Endodermal cell (in vitro differentiated cells): ENCODE results near the gene SENP7. TPM values are rescaled to one million over a fixed set of nuclear protein-coding genes. Genes with fewer than 3 reads are reported as not detected.

Experiments
- DNase-seq: peaks from one replicate; pipeline ENCODE4 v3.0.0-alpha.2; 2017
- H3K27ac ChIP-seq: 2 replicates; pipeline ENCODE4 v1.5.1; 2013; ENCODE audit warnings: mild to moderate bottlenecking, low read depth, low read length, moderate library complexity
- H3K27me3 ChIP-seq: 2 replicates; pipeline ENCODE4 v1.6.1; 2013; ENCODE audit warnings: mild to moderate bottlenecking, low read length, moderate library complexity; ENCODE audit not compliant: insufficient read depth, control insufficient read depth, poor library complexity, severe bottlenecking
- H3K36me3 ChIP-seq: 2 replicates; pipeline ENCODE4 v1.7.0; 2013; ENCODE audit warnings: mild to moderate bottlenecking, low read length, moderate library complexity; ENCODE audit not compliant: control insufficient read depth, insufficient read depth
- H3K4me1 ChIP-seq: one replicate; pipeline ENCODE4 v1.7.0; 2013; ENCODE audit warnings: low read length; ENCODE audit not compliant: control insufficient read depth, insufficient read depth
- H3K4me3 ChIP-seq: 2 replicates; pipeline ENCODE4 v1.5.1; 2013; ENCODE audit warnings: mild to moderate bottlenecking, low read length, moderate library complexity
- H3K9ac ChIP-seq: 2 replicates; pipeline ENCODE4 v1.6.1; 2013; ENCODE audit warnings: mild to moderate bottlenecking, low read length, moderate library complexity; ENCODE audit not compliant: poor library complexity, severe bottlenecking; ENCODE audit errors: extremely low read depth
- H3K9me3 ChIP-seq: 2 replicates; pipeline ENCODE4 v1.6.1; 2013; ENCODE audit warnings: mild to moderate bottlenecking, low read length, moderate library complexity; ENCODE audit not compliant: control insufficient read depth
- H3K27ac Mint-ChIP-seq: 2 replicates; pipeline ENCODE4 v1.8.0; 2020; ENCODE audit warnings: mixed read lengths
- H3K27me3 Mint-ChIP-seq: 2 replicates; pipeline ENCODE4 v1.8.0; 2021; ENCODE audit warnings: mild to moderate bottlenecking, mixed read lengths; ENCODE audit not compliant: insufficient read depth
- H3K36me3 Mint-ChIP-seq: 2 replicates; pipeline ENCODE4 v1.8.0; 2020; ENCODE audit warnings: low read depth, mixed read lengths
- H3K4me1 Mint-ChIP-seq: 2 replicates; pipeline ENCODE4 v1.8.0; 2020; ENCODE audit warnings: mixed read lengths
- H3K4me3 Mint-ChIP-seq: 2 replicates; pipeline ENCODE4 v1.8.0; 2020; ENCODE audit warnings: mild to moderate bottlenecking, moderate library complexity, mixed read lengths
- H3K9me3 Mint-ChIP-seq: 2 replicates; pipeline ENCODE4 v1.8.0; 2020; ENCODE audit warnings: mild to moderate bottlenecking, mixed read lengths
- WGBS, 2 experiments: methylation state at CpG; one replicate each; pipeline versions ENCODE4 v1.1.5 to v1.1.7; 2013; ENCODE audit warnings: missing lambda C conversion rate in 2 of 2, mixed read lengths in 1 of 2; ENCODE audit not compliant: insufficient coverage in 1 of 2, insufficient read length in 1 of 2; 5-methylcytosine and 5-hydroxymethylcytosine counted together
- total RNA-seq, 2 donors: library from RNA; stranded (reverse); fragmentation: NEBNext Ultra II Directional in 1 of 2; extraction: Animal tissue kit (Norgen Biotek cat#: 25700) in 1 of 2; gene quantifications; 2 replicates in 1 of 2; 3 replicates in 1 of 2; pipeline ENCODE4 v1.2.1, GENCODE V29; 2021
- TF ChIP-seq, protein P1 (sequence below): fragments of 200-600 bp; sonication (generic); conservative IDR thresholded peaks from 2 replicates; pipeline ENCODE4 v1.5.0; 2021; ENCODE audit warnings: antibody characterized with exemption, mild to moderate bottlenecking

Gene SENP7
- total RNA-seq, 2 donors from 2014 or later: 19.3 to 22.1 TPM

DNA sequence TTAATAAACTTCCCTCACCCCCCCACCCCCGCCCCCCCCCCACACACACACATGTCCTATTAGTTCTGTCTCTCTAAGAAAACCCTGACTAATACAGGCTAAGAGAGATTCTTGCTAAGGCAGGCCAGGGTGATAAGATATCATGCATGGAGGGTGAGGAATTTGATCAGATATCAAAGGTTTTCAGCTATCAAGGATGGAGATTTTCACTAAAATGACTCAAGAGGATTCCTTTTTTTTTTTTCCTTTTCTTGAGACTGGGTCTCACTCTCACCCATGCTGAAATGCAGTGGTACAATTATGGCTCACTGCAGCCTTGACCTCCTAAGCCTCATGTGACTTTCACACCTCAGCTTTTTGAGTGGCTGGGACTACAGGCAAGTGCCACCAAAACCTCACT, 14.9 kb upstream of the SENP7 start:
- no peak overlapping the region for H3K27ac ChIP-seq
- Mint-ChIP-seq H3K9me3 (peaks cover 36% of the 10 kb centered on the region), H3K27ac (no peak overlapping the region), H3K4me1 (peaks cover 12% of the 10 kb centered on the region), H3K4me3 (no peak overlapping the region), H3K27me3 (no peaks in the 10 kb centered on the region), H3K36me3 (no peaks in the 10 kb centered on the region)
- DNase-seq: no peak
- no peaks in the 10 kb centered on the region for H3K4me1 ChIP-seq
- TF ChIP-seq, protein P1, sequence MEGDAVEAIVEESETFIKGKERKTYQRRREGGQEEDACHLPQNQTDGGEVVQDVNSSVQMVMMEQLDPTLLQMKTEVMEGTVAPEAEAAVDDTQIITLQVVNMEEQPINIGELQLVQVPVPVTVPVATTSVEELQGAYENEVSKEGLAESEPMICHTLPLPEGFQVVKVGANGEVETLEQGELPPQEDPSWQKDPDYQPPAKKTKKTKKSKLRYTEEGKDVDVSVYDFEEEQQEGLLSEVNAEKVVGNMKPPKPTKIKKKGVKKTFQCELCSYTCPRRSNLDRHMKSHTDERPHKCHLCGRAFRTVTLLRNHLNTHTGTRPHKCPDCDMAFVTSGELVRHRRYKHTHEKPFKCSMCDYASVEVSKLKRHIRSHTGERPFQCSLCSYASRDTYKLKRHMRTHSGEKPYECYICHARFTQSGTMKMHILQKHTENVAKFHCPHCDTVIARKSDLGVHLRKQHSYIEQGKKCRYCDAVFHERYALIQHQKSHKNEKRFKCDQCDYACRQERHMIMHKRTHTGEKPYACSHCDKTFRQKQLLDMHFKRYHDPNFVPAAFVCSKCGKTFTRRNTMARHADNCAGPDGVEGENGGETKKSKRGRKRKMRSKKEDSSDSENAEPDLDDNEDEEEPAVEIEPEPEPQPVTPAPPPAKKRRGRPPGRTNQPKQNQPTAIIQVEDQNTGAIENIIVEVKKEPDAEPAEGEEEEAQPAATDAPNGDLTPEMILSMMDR: no peak
- no peaks in the 10 kb centered on the region for H3K27me3 ChIP-seq
- peak overlapping the region; percentile 16 for H3K4me3 ChIP-seq
- no CpG with 5 or more reads among the region's 1 CpG for WGBS, 2 experiments
- no peak overlapping the region for H3K9ac ChIP-seq
- H3K36me3 ChIP-seq: no peaks in the 10 kb centered on the region
- H3K9me3 ChIP-seq: peaks cover 39% of the 10 kb centered on the region

- Mint-ChIP-seq H3K36me3 (no peaks in the 10 kb centered on the region), H3K9me3 (peaks cover 36% of the 10 kb centered on the region), H3K4me1 (peaks cover 11% of the 10 kb centered on the region), H3K27ac (no peak overlapping the region), H3K27me3 (no peaks in the 10 kb centered on the region), H3K4me3 (no peak overlapping the region)
- no peak overlapping the region for H3K27ac ChIP-seq
- TF ChIP-seq, protein P1: no peak
- no peak overlapping the region for H3K9ac ChIP-seq
- H3K4me3 ChIP-seq: no peak overlapping the region
- no peaks in the 10 kb centered on the region for H3K27me3 ChIP-seq
- no peaks in the 10 kb centered on the region for H3K4me1 ChIP-seq
- peaks cover 39% of the 10 kb centered on the region for H3K9me3 ChIP-seq
- 89 to 92% methylated on average over 2 to 4 of the region's 4 CpGs for WGBS, 2 experiments
- no peaks in the 10 kb centered on the region for H3K36me3 ChIP-seq
- DNase-seq: no peak
Observed at GRCh38 chr3:101527441-101527840, 14.4 kb upstream of the SENP7 start.

GRCh38 chr3:101521211-101521701, 8.2 kb upstream of the SENP7 start:
- no peaks in the 10 kb centered on the region for H3K27me3 Mint-ChIP-seq
- no peak overlapping the region for H3K4me3 Mint-ChIP-seq
- peaks cover 6% of the 10 kb centered on the region for H3K4me1 Mint-ChIP-seq
- H3K9ac ChIP-seq: no peak overlapping the region
- TF ChIP-seq, protein P1: no peak
- DNase-seq: no peak
- H3K36me3 Mint-ChIP-seq: no peaks in the 10 kb centered on the region
- H3K4me3 ChIP-seq: no peak overlapping the region
- H3K27ac ChIP-seq: no peak overlapping the region
- no peaks in the 10 kb centered on the region for H3K27me3 ChIP-seq
- peaks cover 11% of the 10 kb centered on the region for H3K9me3 Mint-ChIP-seq
- H3K36me3 ChIP-seq: no peaks in the 10 kb centered on the region
- 90 to 100% methylated on average over 3 to 4 of the region's 4 CpGs for WGBS, 2 experiments
- no peaks in the 10 kb centered on the region for H3K4me1 ChIP-seq
- H3K27ac Mint-ChIP-seq: no peak overlapping the region
- peaks cover 13% of the 10 kb centered on the region for H3K9me3 ChIP-seq
